ENCODE results near the gene EGFR. TPM values are rescaled to one million over a fixed set of nuclear protein-coding genes. Genes with fewer than 3 reads are reported as not detected.

The EGFR gene
- total RNA-seq, 1 donor from 2014 or later = 67.2 TPM

DNA sequence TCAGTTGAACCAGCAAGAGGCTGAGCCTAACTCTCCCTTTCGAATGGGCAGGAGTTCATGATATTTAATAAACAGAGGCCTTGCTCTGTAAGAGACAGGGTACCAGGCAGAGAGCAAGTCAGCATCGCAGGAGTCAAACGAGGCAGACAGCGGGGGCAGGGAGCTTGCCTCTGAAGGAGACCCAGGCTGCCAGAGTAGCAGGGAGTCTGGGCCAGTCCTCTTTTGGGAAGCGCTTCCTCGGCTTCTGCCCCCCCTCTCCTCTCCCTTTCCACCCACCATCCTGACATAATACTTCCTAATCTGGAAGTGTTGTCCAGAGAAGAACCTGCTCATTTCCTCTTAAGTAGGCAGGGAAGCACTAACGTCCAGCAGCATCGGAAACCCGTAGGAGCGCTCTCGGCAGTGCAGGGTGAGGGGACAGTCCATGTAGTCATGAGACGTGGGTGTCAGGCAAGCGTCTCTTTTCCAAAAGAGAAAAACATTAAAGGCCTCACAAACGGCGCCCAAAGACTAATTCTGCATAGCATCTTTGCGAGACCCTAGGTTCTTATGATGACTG, 171.1 kb downstream of the EGFR start:
- Histone ChIP-seq H3K4me3 (ENCODE audit: low read depth, low read length) (no peak overlapping the region), H3K27me3 (ENCODE audit: control insufficient read depth, insufficient read depth, low read length) (no peaks in the 10 kb centered on the region), H3K36me3 (ENCODE audit: control insufficient read depth, insufficient read depth, low read length) (no peaks in the 10 kb centered on the region)
- TF ChIP-seq, protein P1, sequence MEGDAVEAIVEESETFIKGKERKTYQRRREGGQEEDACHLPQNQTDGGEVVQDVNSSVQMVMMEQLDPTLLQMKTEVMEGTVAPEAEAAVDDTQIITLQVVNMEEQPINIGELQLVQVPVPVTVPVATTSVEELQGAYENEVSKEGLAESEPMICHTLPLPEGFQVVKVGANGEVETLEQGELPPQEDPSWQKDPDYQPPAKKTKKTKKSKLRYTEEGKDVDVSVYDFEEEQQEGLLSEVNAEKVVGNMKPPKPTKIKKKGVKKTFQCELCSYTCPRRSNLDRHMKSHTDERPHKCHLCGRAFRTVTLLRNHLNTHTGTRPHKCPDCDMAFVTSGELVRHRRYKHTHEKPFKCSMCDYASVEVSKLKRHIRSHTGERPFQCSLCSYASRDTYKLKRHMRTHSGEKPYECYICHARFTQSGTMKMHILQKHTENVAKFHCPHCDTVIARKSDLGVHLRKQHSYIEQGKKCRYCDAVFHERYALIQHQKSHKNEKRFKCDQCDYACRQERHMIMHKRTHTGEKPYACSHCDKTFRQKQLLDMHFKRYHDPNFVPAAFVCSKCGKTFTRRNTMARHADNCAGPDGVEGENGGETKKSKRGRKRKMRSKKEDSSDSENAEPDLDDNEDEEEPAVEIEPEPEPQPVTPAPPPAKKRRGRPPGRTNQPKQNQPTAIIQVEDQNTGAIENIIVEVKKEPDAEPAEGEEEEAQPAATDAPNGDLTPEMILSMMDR (IDR thresholded peaks at IDR 0.05; ENCODE audit: insufficient read depth, low read length, poor library complexity, severe bottlenecking) = no peak
- no peak for DNase-seq (ENCODE audit: low read depth)

DNA sequence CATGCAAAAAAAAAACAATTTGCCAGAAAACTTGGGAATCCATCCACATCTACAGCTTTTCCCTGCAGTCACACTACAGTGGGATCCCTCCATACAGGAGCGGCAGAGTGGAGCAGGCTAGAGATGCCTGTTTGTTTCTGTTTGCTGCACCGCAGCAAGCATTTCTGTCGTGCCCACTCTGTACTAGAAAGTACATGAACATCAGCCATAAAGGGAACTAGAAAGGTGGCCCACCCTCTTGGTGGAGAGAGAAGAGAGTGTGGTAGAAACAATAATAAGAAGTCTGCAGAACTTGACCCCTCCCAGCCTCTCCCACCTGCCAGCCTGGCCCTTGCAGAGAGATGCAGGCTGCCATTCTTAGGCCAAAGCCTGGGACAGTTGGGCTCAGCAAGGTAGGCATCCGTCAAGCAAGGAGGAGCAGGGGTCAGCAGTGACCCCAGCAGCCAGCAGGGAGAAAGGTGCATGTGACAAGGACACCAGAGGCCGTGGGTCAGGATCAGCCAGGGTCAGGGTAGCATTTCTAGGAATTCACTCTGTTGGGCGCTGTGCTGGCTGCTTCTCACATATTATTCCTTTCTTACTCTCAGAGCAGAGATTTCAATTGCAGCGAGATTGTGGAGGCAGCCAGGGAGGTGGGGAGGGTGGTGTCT, 171.8 kb downstream of the EGFR start:
- no peak for DNase-seq (ENCODE audit: low read depth)
- TF ChIP-seq, protein P1 (IDR thresholded peaks at IDR 0.05; ENCODE audit: insufficient read depth, low read length, poor library complexity, severe bottlenecking) = no peak
- no peaks in the 10 kb centered on the region for H3K36me3 ChIP-seq (ENCODE audit: control insufficient read depth, insufficient read depth, low read length)
- H3K27me3 ChIP-seq (ENCODE audit: control insufficient read depth, insufficient read depth, low read length) = no peaks in the 10 kb centered on the region
- no peak overlapping the region for H3K4me3 ChIP-seq (ENCODE audit: low read depth, low read length)

DNA sequence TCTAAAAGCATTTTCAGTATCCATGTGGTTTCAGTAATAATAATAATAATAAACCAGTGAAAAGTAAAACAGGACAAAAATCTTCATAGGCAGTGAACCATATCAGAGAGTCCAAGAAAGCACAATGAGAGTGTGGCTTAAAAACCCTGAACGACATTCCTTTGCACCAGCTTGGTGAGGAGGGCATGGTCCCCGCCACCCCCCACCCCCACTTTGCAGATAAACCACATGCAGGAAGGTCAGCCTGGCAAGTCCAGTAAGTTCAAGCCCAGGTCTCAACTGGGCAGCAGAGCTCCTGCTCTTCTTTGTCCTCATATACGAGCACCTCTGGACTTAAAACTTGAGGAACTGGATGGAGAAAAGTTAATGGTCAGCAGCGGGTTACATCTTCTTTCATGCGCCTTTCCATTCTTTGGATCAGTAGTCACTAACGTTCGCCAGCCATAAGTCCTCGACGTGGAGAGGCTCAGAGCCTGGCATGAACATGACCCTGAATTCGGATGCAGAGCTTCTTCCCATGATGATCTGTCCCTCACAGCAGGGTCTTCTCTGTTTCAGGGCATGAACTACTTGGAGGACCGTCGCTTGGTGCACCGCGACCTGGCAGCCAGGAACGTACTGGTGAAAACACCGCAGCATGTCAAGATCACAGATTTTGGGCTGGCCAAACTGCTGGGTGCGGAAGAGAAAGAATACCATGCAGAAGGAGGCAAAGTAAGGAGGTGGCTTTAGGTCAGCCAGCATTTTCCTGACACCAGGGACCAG, 172.5 kb downstream of the EGFR start:
- Histone ChIP-seq H3K27me3 (ENCODE audit: control insufficient read depth, insufficient read depth, low read length) (no peaks in the 10 kb centered on the region), H3K36me3 (ENCODE audit: control insufficient read depth, insufficient read depth, low read length) (no peaks in the 10 kb centered on the region), H3K4me3 (ENCODE audit: low read depth, low read length) (no peak overlapping the region)
- TF ChIP-seq, protein P1 (IDR thresholded peaks at IDR 0.05; ENCODE audit: insufficient read depth, low read length, poor library complexity, severe bottlenecking) = no peak
- no peak for DNase-seq (ENCODE audit: low read depth)

DNA sequence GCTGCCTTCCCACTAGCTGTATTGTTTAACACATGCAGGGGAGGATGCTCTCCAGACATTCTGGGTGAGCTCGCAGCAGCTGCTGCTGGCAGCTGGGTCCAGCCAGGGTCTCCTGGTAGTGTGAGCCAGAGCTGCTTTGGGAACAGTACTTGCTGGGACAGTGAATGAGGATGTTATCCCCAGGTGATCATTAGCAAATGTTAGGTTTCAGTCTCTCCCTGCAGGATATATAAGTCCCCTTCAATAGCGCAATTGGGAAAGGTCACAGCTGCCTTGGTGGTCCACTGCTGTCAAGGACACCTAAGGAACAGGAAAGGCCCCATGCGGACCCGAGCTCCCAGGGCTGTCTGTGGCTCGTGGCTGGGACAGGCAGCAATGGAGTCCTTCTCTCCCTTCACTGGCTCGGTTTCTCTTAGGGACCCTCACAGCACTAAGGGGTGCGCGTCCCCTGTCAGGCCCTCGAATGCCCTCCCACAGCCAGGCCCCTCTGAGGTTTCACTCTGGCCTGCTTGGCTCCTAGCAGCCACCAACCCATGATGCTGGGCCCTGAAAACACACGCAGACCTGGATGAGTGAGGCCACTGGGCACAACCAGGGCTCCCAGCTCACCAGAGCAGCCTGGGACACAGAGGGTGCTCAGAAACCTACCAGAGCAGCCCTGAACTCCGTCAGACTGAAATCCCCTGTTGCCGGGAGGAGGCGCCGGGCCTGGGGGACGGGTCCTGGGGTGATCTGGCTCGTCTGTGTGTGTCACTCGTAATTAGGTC, 173.3 kb downstream of the EGFR start:
- TF ChIP-seq, protein P1 (IDR thresholded peaks at IDR 0.05; ENCODE audit: insufficient read depth, low read length, poor library complexity, severe bottlenecking) = no peak

DNA sequence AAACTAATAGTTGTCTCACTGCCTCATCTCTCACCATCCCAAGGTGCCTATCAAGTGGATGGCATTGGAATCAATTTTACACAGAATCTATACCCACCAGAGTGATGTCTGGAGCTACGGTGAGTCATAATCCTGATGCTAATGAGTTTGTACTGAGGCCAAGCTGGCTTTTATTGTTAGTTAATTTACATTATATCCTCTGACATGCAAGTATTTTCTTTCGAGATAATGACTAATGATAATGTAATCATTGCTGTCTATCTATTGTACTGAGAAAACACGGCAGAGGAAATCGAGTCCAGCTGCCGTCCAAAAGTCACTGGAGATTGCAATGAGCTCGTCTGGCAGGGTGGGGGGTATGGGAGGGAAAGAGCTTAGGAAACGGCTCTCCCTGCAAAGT, 173.9 kb downstream of the EGFR start:
- no peak overlapping the region for H3K4me3 ChIP-seq (ENCODE audit: low read depth, low read length)
- peak; percentile 19 for DNase-seq (ENCODE audit: low read depth)
- TF ChIP-seq, protein P1 (IDR thresholded peaks at IDR 0.05; ENCODE audit: insufficient read depth, low read length, poor library complexity, severe bottlenecking) = no peak
- no peaks in the 10 kb centered on the region for H3K36me3 ChIP-seq (ENCODE audit: control insufficient read depth, insufficient read depth, low read length)
- H3K27me3 ChIP-seq (ENCODE audit: control insufficient read depth, insufficient read depth, low read length) = no peaks in the 10 kb centered on the region

More for the DNA sequence above, 173.3 kb downstream of the EGFR start:
- Histone ChIP-seq H3K27me3 (ENCODE audit: control insufficient read depth, insufficient read depth, low read length) (no peaks in the 10 kb centered on the region), H3K36me3 (ENCODE audit: control insufficient read depth, insufficient read depth, low read length) (no peaks in the 10 kb centered on the region), H3K4me3 (ENCODE audit: low read depth, low read length) (no peak overlapping the region)
- DNase-seq (ENCODE audit: low read depth) = no peak
